NCI-H2029 (cell line): ENCODE results near the gene CLOCK.

ENCODE experiments used
- DNase-seq: peaks from one replicate; lab custom pipeline; 2025; lab: John Stamatoyannopoulos, UW

The CLOCK gene

GRCh38 chr4:55475394-55476243 is 71.1 kb downstream of the CLOCK start:
- no peak for DNase-seq

DNA sequence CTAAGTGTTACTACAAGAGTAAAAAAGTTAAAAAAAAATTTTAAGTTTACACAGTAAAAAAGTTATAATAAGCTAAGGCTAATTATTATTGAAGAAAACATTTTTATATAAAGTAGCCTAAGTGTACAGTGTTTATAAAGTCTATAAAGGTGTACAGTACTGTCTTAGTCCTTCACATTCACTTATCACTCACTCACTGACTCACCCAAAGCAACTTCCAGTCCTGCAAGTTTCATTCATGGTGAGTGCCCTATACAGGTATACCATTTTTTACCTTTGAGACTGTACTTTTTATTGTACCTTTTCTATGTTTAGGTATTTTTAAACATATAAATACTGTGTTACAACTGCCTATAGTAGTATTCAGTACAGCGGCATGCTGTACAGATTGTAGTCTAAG is 76.7 kb downstream of the CLOCK start:
- DNase-seq = no peak

DNA sequence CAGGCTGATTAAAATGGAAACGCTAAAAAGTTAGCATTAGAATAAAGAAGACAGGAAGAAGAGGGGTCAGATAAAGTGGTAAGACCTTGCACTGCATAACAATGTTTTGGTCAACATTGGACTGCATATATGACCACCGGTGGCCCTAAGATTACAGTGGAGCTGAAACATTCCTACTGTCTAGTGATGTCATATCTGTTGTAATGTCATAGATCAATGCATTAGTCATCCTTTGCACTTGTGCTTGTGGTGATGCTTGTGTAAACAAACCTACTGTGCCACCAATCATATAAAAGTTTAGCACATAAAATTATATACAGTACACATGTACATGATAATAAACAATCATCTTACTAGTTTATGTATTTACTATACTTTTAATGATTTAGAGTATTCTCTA is 78.0 kb downstream of the CLOCK start:
- no peak for DNase-seq

DNA sequence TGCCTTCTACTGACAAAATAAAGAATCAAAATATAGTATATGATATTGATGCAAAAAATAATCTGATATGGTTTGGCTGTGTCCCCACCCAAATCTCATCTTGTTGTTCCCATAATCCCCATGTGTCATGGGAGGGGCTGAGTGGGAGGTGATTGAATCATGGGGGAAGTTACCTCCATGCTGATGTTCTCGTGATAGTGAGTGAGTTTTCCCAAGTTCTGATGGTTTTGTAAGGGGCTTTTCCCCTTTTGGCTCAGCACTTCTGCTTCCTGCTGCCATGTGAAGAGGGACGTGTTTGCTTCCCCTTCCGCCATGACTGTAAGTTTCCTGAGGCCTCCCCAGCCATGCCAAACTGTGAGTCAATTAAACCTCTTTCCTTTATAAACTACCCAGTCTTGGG is 80.7 kb downstream of the CLOCK start:
- no peak for DNase-seq

DNA sequence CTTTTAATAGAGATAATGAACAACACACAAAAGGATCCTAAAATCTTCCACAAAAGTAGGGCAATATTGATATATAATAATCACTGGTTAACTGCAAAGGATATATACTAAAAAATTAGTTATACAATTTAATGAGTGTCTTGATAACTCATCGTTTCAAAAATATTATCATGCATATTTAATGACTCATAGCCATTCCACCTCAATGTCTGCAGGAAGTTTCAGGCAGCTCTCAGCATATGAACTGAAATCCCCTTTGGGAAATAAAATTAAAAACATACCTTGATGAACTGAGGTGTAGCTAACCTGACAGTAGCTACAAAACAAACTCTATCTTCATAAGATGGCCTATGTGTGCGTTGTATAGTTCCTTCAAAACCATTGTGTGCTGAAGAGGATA is 88.1 kb downstream of the CLOCK start:
- no peak for DNase-seq

DNA sequence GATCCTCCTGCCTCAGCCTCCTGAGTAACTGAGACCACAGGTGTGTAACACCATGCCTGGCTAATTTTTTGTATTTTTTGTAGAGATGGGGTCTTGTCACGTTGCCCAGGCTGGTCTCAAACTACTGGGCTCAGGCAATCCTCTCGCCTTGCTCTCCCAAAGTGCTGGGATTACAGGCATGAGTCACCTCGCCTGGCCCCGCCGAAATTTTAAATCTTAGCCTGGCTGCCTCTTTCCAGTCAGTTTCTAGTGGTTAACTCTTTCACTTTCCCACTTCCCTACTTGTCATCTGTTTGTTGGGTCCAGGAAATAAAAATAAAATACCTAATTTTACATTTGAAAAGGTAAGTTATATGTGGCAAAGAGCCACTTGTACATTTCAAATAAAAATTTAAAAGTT is 88.5 kb downstream of the CLOCK start:
- no peak for DNase-seq

GRCh38 chr4:55450566-55450965 is 96.1 kb downstream of the CLOCK start:
- DNase-seq = no peak

DNA sequence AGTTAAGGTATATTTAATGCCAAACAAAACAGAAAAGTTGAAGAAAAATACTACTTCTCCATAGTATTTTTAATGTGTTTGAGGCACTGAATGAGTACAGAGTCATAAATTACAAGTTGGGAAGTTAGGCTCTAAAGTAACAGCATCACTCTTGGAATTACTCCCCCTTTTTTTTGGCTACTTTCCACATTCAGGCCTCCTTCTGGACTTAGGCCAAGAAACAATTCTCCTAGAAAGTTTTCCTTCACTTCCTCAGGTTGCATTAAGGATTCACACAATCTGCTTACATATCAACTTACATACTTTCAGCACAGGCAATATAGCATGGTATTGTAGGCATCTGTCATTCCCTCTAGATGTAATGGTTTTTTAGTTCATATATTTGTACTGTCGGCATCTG is 98.9 kb downstream of the CLOCK start:
- no peak for DNase-seq

DNA sequence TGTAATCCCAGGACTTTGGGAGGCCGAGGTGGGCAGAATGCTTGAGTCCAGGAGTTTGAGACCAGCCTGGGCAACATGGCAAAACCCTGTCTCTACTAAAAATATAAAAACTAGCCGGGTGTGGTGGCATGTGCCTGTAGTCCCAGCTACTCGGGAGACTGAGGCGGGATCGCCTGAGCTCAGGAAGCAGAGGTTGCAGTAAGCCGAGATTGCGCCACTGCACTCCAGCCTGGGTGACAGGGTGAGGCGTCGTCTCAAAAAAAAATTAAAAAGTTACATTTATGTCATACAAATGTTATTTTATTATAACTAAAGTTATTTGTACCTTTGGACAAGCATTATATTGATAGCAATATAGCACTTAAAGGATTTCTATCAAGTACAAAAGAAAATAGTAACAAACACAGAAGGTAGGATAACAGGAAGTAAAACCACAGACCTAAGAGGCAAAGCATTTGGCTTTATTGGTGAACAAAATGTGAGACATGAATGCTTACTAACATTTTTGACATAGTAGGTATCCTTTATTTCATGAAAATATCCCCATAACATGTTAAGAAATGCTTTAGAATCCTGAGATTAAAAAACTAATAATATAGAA is 99.5 kb downstream of the CLOCK start:
- no peak for DNase-seq

- no peak for DNase-seq
Measured at GRCh38 chr4:55446578-55446922, 100.2 kb downstream of the CLOCK start.

DNA sequence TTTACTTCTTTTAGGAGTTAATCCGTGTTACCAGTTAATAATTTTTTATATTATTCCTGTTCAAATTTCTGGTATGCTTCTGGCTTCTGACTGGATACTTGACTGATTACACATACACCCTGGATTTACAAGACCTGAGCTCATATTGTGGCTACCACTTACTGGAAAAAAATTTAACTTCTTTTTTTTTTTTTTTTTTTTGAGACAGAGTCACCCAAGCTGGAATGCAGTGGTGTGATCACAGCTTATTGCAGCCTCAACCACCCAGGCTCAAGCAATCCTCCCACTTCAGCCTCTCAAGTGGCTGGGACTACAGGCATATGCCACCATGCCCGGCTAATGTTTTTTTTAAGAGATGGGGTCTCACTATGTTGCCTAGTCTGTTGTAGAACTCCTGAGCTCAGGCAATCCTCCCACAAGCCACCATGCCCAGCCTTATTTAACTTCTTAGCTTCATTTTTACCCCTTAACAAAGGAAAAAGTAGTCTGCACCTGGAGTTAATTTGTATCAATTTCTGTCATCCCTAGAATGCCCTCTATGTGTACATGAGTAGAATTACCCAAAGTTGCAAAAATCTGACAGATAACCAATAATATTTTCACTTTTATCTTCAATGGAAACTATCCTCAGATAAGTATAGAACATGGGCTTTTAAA is 100.7 kb downstream of the CLOCK start:
- DNase-seq = no peak

DNA sequence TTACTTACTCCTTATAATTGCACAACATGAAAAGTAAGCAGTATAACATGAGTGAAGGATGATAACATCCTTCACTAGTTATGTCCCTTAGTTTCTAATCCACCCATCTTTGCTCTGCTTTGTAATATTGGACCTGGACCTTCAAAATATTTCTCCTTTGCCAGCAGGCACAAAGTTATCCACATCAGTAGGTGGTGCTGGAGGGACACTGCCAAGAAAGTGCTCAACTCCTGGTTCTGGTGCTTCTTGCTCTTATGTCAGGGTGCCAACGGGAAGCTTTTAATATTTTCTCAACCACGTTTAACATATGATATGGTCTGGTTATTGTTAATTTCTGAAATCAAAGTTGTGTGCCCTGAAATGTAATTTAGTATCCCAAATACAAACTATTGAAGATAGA is 101.9 kb downstream of the CLOCK start:
- DNase-seq = no peak

GRCh38 chr4:55442541-55442940 is 104.2 kb downstream of the CLOCK start:
- no peak for DNase-seq

DNA sequence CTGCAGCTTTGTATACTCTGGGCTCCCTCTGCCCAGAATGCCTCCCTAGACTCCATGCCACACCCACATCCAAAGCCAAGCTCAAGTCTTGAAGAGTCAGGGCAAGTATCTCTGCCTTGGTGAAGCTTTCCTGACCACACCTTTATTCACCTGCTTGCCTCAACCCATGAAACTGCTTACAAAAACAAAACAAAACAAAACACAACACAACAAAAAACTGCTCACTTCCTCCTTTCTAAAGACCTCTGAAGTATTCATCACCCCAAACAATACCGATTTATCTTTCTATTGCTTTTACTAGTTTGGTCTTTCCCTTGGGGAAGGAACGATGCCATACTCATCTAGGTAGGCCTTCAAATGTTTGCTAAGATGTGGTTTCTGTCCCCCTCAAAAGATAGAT is 105.9 kb downstream of the CLOCK start:
- DNase-seq = no peak

DNA sequence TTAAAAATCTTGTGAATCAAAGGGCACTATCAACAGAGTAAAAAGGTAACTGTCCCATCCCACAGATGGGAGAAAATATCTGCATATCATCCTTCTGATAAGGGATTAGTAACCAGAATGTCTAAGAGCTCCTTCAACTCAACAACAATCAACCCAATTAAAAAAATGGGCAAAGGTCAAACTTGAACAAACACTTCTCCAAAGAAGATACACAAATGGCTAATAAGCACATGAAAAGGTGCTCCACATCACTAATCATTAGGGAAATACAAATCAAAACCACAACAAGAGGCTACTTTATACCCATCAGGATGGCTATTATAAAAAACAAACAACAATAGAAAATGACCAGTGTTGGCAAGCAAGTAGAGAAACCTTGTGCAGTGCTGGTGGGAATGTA is 107.7 kb downstream of the CLOCK start:
- DNase-seq = no peak

- no peak for DNase-seq
Measured at GRCh38 chr4:55438314-55438713, 108.4 kb downstream of the CLOCK start.

GRCh38 chr4:55437823-55438222 is 108.9 kb downstream of the CLOCK start:
- no peak for DNase-seq

DNA sequence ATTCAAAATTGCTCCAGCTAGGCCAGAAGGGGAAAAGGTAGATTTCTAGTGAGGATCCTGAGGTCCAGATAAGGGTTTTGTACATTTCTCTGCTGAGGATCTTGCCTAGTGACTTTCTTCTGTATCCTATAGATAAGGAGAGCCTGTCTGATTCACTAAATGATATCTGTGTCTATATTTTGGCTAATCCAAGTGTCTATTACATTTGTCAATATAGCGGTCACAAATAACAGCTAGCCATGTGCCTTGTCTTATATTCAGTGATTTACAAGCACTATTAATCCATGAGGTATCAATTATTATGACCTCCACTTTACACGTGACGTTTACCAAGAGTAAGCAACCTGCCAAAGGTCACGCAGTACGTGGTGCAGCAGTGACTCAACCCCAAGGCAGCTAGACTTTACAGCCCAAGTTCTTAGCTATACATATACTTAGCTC is 109.3 kb downstream of the CLOCK start:
- no peak for DNase-seq

GRCh38 chr4:55435141-55435841 is 111.4 kb downstream of the CLOCK start:
- DNase-seq = no peak

GRCh38 chr4:55431710-55432336 is 114.9 kb downstream of the CLOCK start:
- DNase-seq = no peak

- DNase-seq = no peak
Measured at GRCh38 chr4:55424791-55425190, 121.9 kb downstream of the CLOCK start.

DNA sequence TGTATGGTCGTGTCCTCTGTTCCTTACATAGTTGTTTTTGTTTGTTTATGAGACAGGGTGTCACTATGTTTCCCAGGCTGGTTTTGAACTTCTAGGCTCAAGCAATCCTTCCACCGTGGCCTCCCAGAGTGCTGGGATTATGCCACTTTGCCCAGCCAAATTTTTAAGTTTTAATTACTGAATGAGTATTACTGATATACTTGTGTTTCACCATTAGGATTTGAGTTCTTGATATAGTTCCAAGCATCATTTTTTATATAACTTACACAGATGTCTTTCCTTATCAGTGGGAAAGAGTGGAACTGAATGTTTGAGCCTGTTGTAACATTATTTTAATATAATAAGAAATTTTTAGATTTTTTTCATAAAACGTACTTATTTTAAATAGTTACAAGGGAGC is 130.5 kb downstream of the CLOCK start:
- DNase-seq = no peak
